PC-3 (cell line): Measurements from ENCODE around the gene COL6A1. TPM values are rescaled to one million over a fixed set of nuclear protein-coding genes. Genes with fewer than 3 reads are reported as not detected.

Experiments used
- ATAC-seq: fragments of 200-7000 bp; cut with Tn5 transposase; 2 replicates; pipeline ENCODE4 v1.9.1; 2020; ENCODE audit warnings: mild to moderate bottlenecking, moderate library complexity
- BruUV-seq: library from RNA; stranded (reverse); fragments of 400-500 nt; replicated peaks from 2 replicates; lab custom pipeline; 2021; lab: Mats Ljungman, UMichigan
- CTCF ChIA-PET: fragments of 300-600 bp; sonication (Branson Sonifier 250); formaldehyde crosslinking; loops from one replicate; lab custom pipeline; 2022; ENCODE audit warnings: antibody characterized with exemption; lab: Charles Lee
- POLR2A ChIA-PET: fragments of 300-600 bp; sonication (Branson Sonifier 250); formaldehyde crosslinking; loops from one replicate; lab custom pipeline; 2022; ENCODE audit warnings: antibody characterized with exemption; ENCODE audit not compliant: unreplicated experiment; lab: Charles Lee
- DNase-seq: peaks from one replicate; pipeline ENCODE4 v3.0.0-alpha.2; 2015
- H2AFZ ChIP-seq: fragments of 300-600 bp; sonication (generic); 2 replicates; pipeline ENCODE4 v1.6.0; 2016; ENCODE audit warnings: antibody characterized with exemption, low read length
- H3F3A ChIP-seq: fragments of 300-600 bp; sonication (generic); one replicate; pipeline ENCODE4 v1.6.0; 2017; ENCODE audit warnings: antibody characterized with exemption, low read length, control low read depth, mild to moderate bottlenecking; ENCODE audit not compliant: unreplicated experiment
- H3K27ac ChIP-seq: fragments of 300-600 bp; sonication (generic); 2 replicates; pipeline ENCODE4 v1.5.1; 2016; ENCODE audit warnings: mild to moderate bottlenecking, low read length
- H3K27me3 ChIP-seq: fragments of 300-600 bp; sonication (generic); 2 replicates; pipeline ENCODE4 v1.6.1; 2016; ENCODE audit warnings: low read length, mixed read lengths
- H3K36me3 ChIP-seq: fragments of 300-600 bp; sonication (generic); 2 replicates; pipeline ENCODE4 v1.6.1; 2016; ENCODE audit warnings: low read depth, mixed run types, low read length, mixed read lengths
- H3K4me1 ChIP-seq: fragments of 300-600 bp; sonication (generic); 2 replicates; pipeline ENCODE4 v1.5.1; 2016; ENCODE audit warnings: low read length; ENCODE audit not compliant: insufficient read depth
- H3K4me2 ChIP-seq: fragments of 300-600 bp; sonication (generic); 2 replicates; pipeline ENCODE4 v1.6.0; 2016; ENCODE audit warnings: low read length
- H3K4me3 ChIP-seq: fragments of 300-600 bp; sonication (generic); 2 replicates; pipeline ENCODE4 v1.5.1; 2016; ENCODE audit warnings: mild to moderate bottlenecking, low read length, mixed read lengths
- H3K79me2 ChIP-seq: fragments of 300-600 bp; sonication (generic); 2 replicates; pipeline ENCODE4 v1.6.1; 2017; ENCODE audit warnings: low read length, mixed read lengths
- H3K9ac ChIP-seq: fragments of 300-600 bp; sonication (generic); 2 replicates; pipeline ENCODE4 v1.6.0; 2016; ENCODE audit warnings: mild to moderate bottlenecking, low read length
- H3K9me2 ChIP-seq: fragments of 300-600 bp; sonication (generic); replicated peaks from 2 replicates; pipeline ENCODE4 v1.6.1; 2016; ENCODE audit warnings: mixed run types, low read length, mixed read lengths
- H3K9me3 ChIP-seq: fragments of 300-600 bp; sonication (generic); 2 replicates; pipeline ENCODE4 v1.6.1; 2016; ENCODE audit warnings: low read length, mixed read lengths
- H4K20me1 ChIP-seq: fragments of 300-600 bp; sonication (generic); 2 replicates; pipeline ENCODE4 v1.6.1; 2016; ENCODE audit warnings: low read length, mixed read lengths
- EZH2 ChIP-seq: fragments of 300-600 bp; sonication (generic); IDR thresholded peaks from one replicate; pipeline ENCODE4 v1.6.1; 2017; ENCODE audit warnings: antibody characterized with exemption, mild to moderate bottlenecking, low read length; ENCODE audit not compliant: unreplicated experiment
- EZH2phosphoT487 ChIP-seq: fragments of 300-600 bp; sonication (generic); IDR thresholded peaks from 2 replicates; pipeline ENCODE4 v1.6.1; 2018; ENCODE audit warnings: mild to moderate bottlenecking, antibody characterized with exemption, low read length, borderline replicate concordance
- intact Hi-C: fragments of 100-400 bp; cut with micrococcal nuclease; formaldehyde crosslinking; loops from 2 replicates; pipeline ENCODE4 v1.9.0; 2023
- total RNA-seq: library from RNA; depleted of rRNA; stranded (reverse); fragments of >200 nt; gene quantifications from 2 replicates; pipeline ENCODE4 v1.2.3, GENCODE V29; 2014
- TF ChIP-seq, protein P1 (sequence below): fragments of 300-600 bp; sonication (generic); conservative IDR thresholded peaks from 2 replicates; pipeline ENCODE4 v1.5.1; 2017; ENCODE audit warnings: antibody characterized with exemption, low read depth, mild to moderate bottlenecking, low read length

The COL6A1 gene
- total RNA-seq, 1 experiment from 2014 or later: 487 TPM

DNA sequence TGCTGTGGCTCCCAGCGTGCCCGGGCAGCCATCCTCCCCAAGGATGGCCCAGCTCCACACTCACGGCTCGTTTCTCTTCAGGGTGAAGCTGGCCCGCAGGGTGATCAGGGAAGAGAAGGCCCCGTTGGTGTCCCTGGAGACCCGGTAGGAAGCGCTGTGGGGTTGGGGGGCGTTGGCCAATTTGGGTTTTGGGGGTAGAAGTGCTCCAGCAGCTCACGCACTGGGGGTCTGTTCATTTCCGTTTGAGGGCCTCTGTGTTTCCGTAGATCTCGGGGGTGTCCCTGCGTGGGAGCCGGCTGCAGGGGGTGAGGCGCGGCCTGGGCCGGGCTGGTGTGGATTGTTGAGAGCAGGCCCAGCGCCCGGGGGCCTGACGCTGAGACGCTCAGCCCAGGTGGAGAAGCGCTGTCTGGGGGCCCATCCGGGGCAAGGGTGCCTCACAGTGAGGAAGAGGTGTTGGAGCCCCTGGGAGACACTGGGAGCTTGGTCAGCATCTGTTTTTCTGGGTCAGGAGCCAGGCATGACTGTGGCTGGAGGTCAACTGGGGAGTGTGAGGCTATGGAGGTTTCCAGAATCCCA lies 12.6 kb downstream of the COL6A1 start:
- Histone ChIP-seq H3K4me2 (no peak overlapping the region), H3K36me3 (peaks cover 45% of the 10 kb centered on the region), H3K4me1 (peaks cover 12% of the 10 kb centered on the region), H3K9me3 (no peaks in the 10 kb centered on the region), H3K9ac (no peak overlapping the region), H3K9me2 (no peaks in the 10 kb centered on the region), H3K4me3 (no peak overlapping the region), H2AFZ (no peak overlapping the region), H3K79me2 (0 out of 2 replicates have a peak, but pooled peaks cover 2% of the 10 kb centered on the region), H4K20me1 (peaks cover 4% of the 10 kb centered on the region; the same call in 1 of the 2 replicates), H3K27ac (no peak overlapping the region), H3F3A (no peaks in the 10 kb centered on the region), H3K27me3 (no peaks in the 10 kb centered on the region)
- TF ChIP-seq EZH2 (no peak), EZH2phosphoT487 (no peak)
- TF ChIP-seq, protein P1, sequence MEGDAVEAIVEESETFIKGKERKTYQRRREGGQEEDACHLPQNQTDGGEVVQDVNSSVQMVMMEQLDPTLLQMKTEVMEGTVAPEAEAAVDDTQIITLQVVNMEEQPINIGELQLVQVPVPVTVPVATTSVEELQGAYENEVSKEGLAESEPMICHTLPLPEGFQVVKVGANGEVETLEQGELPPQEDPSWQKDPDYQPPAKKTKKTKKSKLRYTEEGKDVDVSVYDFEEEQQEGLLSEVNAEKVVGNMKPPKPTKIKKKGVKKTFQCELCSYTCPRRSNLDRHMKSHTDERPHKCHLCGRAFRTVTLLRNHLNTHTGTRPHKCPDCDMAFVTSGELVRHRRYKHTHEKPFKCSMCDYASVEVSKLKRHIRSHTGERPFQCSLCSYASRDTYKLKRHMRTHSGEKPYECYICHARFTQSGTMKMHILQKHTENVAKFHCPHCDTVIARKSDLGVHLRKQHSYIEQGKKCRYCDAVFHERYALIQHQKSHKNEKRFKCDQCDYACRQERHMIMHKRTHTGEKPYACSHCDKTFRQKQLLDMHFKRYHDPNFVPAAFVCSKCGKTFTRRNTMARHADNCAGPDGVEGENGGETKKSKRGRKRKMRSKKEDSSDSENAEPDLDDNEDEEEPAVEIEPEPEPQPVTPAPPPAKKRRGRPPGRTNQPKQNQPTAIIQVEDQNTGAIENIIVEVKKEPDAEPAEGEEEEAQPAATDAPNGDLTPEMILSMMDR: no peak
- ChIA-PET CTCF (no interaction called here), POLR2A (interaction anchor here (0.6 kb wide), 1 partner anchor 19 kb away, joined by 3 read pairs; no protein-coding TSS in a partner anchor)
- intact Hi-C loops: no loop called here
- ATAC-seq (no peak), DNase-seq (no peak)
- no TSS peak for BruUV-seq

GRCh38 chr21:45994759-45995685 lies 13.5 kb downstream of the COL6A1 start:
- ChIA-PET CTCF (no interaction called here), POLR2A (no interaction called here)
- no peaks in the 10 kb centered on the region for H3K9me3 ChIP-seq
- H3K4me2 ChIP-seq: no peak overlapping the region
- H4K20me1 ChIP-seq: peaks cover 4% of the 10 kb centered on the region; the same call in 1 of the 2 replicates
- DNase-seq (no peak), ATAC-seq (peak; percentile 16)
- H3K27me3 ChIP-seq: no peaks in the 10 kb centered on the region
- TF ChIP-seq EZH2phosphoT487 (no peak), EZH2 (no peak)
- TF ChIP-seq, protein P1: no peak
- H3K9ac ChIP-seq: no peak overlapping the region
- peaks cover 12% of the 10 kb centered on the region for H3K4me1 ChIP-seq
- H3K36me3 ChIP-seq: peaks cover 52% of the 10 kb centered on the region
- H3K79me2 ChIP-seq: 0 out of 2 replicates have a peak, but pooled peaks cover 2% of the 10 kb centered on the region
- BruUV-seq: no TSS peak
- H3K9me2 ChIP-seq: no peaks in the 10 kb centered on the region
- H3F3A ChIP-seq: no peaks in the 10 kb centered on the region
- no peak overlapping the region for H3K4me3 ChIP-seq
- H3K27ac ChIP-seq: peak overlapping the region; percentile 55
- H2AFZ ChIP-seq: no peak overlapping the region
- intact Hi-C loops: no loop called here
